NCI-H2171 (cell line): ENCODE data around the gene RPL21.
"Not testable (repeated sequence)": the region's sequence is repeated elsewhere in the genome, so short reads cannot be mapped to it uniquely, and the experiment has no call there.

ENCODE experiments used
- DNase-seq: peaks from one replicate; lab custom pipeline; 2025; lab: John Stamatoyannopoulos, UW

The RPL21 gene

GRCh38 chr13:27289011-27289665 lies 37.8 kb downstream of the RPL21 start:
- DNase-seq = peak; percentile 2

DNA sequence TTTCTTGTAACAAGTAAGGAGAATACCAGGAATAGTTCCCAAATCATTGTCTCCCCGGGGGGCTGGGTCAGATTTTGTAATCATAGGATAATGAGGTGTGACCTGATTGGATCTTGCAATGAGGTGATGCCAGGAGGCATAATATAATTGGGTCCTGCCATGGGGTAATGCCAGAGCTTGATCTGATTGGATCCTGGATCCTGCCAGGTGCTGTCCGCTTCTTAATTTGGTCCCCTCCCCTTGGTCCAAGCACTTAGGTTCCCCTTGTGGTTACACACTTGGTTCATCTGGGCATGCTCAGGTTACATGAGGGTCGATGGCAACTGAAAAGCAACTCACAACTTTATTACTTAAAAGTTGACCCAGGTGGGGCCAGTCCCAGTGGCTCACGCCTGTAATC lies 39.4 kb downstream of the RPL21 start:
- no peak for DNase-seq

DNA sequence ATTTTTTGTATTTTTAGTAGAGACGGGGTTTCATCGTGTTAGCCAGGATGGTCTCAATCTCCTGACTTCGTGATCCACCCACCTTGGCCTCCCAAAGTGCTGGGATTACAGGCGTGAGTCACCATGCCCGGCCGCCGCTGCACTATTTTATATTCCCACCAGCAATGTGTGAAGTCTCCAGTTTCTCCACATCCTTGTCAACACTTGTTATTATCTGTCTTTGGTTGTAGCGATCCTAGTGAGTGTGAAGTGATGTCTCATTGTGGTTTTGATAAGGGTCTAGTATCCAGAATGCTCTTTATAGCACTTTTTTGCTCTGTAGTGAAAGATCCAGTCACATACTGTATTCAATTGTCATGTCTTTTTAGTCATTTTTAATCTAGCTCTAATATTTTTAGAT lies 40.6 kb downstream of the RPL21 start:
- not testable (repeated sequence) for DNase-seq

DNA sequence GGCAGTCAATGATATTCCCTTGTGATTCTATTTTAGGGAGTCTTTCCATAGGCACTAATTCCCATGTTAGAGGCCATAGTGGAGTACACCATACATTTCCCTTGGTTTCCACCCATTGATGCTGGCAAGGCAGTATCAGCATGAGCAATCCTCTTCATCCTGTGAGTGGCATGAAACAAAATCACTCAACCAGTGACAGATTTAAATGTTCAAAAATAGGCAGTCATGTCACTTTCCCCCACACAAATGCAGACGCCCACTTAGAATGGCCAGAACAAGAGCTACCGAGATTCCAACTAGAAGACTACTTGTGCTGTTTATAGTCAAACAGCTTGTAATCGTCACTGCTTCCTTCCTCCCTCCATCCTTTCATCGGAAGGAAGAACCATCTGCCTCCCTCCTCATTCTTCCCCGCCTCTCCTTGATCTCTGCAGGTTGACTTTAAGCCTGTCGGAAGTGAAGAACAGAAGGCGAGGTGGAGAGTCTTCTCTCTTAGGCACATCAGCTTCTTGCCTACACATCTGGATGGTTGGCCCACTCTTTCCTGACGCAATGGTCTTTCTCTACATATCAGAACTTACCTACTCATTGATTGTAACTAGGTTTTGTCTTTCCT lies 41.8 kb downstream of the RPL21 start:
- DNase-seq = no peak

GRCh38 chr13:27293873-27294515 lies 42.6 kb downstream of the RPL21 start:
- DNase-seq = no peak

GRCh38 chr13:27295096-27295495 lies 43.7 kb downstream of the RPL21 start:
- DNase-seq = no peak

- no peak for DNase-seq
Observed at GRCh38 chr13:27295660-27296059, 44.3 kb downstream of the RPL21 start.

DNA sequence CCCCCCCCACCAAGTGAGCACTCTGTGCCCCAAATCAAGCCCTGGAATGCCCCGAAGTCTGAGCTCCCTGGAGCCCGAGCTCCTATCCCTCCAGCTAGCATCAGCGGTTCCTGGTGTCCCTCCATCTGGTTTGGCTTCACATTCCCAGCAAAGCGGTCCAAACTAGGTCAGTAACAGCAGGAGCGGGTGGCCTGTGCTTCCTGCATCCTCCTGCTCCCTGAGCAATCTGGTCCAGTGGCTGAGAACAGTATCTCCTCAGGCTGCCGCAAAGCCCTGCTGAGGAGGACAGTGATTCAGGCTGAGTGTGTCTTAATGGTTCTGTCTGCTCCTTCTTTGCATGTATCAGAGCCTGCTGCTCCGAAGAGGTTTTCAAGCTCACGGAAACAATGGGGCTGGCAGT lies 45.1 kb downstream of the RPL21 start:
- DNase-seq = no peak

DNA sequence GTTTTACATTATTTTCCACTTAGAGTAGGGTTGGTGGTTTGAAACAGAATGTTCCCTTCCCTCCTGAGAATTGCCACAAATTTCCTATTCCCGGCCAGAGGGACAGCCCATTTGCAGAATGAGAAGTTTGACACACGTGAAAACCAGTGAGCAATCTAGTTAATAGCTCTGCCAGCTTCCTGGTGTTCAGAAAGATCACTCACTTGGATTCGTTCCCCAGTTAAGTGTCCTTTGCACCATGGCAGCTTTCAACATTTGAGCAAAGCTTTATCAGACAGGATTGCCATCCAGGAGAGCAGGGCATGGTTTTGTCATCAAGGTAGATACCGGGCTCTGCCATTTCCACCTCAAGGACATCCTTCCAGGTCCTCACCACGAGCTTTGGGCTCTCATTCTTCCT lies 47.5 kb downstream of the RPL21 start:
- no peak for DNase-seq

DNA sequence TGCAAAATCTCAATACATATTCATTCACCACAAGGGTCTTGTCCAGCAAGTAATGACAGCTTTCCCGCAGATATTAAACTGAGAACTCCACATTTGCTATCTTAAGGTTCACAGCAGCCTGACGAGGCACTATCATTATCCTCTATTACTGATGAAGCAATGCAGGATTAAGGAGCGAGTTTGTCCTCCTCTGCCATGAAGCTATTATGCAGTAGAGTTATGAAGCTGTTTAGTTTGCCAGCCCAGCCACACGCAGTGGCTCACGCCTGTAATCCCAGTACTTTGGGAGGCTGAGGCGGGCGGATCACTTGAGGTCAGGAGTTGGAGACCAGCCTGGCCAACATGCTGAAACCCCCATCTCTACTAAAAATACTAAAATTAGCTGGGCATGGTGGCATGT lies 49.0 kb downstream of the RPL21 start:
- DNase-seq = not testable (repeated sequence)

- DNase-seq = no peak
Observed at GRCh38 chr13:27300941-27301586, 49.7 kb downstream of the RPL21 start.

DNA sequence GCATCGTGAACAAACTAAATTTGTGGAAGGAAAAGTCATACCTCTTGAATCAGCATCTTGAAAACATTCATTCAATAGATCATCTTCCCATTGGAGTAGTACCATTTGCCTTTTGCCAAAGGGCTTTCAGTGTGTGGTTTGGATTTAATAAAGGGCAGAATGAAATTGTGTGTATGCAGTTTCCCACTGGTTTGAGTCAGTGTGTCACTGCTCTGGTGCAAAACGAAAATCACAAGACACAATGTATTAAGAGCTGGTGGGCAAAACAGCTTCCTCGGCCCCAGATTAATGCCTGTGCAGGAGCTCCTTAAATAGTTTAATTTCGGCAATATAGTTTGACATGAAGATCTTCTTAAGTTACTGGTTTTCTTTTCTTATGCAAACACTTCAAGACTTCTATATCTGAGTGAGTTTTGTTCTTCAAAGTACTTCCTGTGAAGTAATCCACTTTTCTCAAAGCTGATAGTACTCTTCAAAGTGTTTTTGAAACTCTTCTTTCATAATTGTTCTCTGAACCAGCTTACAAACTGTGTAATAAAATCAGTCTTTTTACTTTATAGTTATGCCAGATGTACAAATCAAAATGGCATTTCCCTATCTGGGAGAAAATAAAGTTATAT lies 51.4 kb downstream of the RPL21 start:
- DNase-seq = no peak

- DNase-seq = no peak
Observed at GRCh38 chr13:27304099-27304498, 52.7 kb downstream of the RPL21 start.

GRCh38 chr13:27304611-27305010 lies 53.3 kb downstream of the RPL21 start:
- DNase-seq = no peak
